H9 (cell line): ENCODE results near the gene IL16. TPM values are rescaled to one million over a fixed set of nuclear protein-coding genes. Genes with fewer than 3 reads are reported as not detected.
A peak's percentile ranks its signal among the peaks of the same experiment; 100 is the strongest.

Source experiments
- DNase-seq: peaks from one replicate; pipeline ENCODE4 v3.0.0-alpha.2; 2017
- H2AFZ ChIP-seq: one replicate; pipeline ENCODE4 v1.6.1; 2013; ENCODE audit warnings: mild to moderate bottlenecking, low read length, control low read depth, moderate library complexity
- H2AK5ac ChIP-seq: 2 replicates; pipeline ENCODE4 v1.6.1; 2013; ENCODE audit warnings: low read length, control low read depth, mixed read lengths; ENCODE audit not compliant: insufficient read length
- H2BK120ac ChIP-seq: one replicate; pipeline ENCODE4 v1.6.1; 2013; ENCODE audit warnings: low read depth, mild to moderate bottlenecking, low read length, control low read depth, inconsistent platforms; ENCODE audit not compliant: poor library complexity, severe bottlenecking
- H2BK12ac ChIP-seq: 2 replicates; pipeline ENCODE4 v1.6.1; 2013; ENCODE audit warnings: low read length, control low read depth, mixed read lengths, low read depth; ENCODE audit not compliant: insufficient read length
- H2BK15ac ChIP-seq: 2 replicates; pipeline ENCODE4 v1.6.1; 2013; ENCODE audit warnings: low read depth, low read length, control low read depth
- H2BK20ac ChIP-seq: one replicate; pipeline ENCODE4 v1.6.1; 2013; ENCODE audit warnings: low read depth, mild to moderate bottlenecking, low read length, control low read depth, inconsistent platforms; ENCODE audit not compliant: poor library complexity, severe bottlenecking
- H2BK5ac ChIP-seq: 2 replicates; pipeline ENCODE4 v1.6.1; 2013; ENCODE audit warnings: low read length, control low read depth, mixed read lengths; ENCODE audit not compliant: insufficient read length
- H3K14ac ChIP-seq: 2 replicates; pipeline ENCODE4 v1.6.1; 2013; ENCODE audit warnings: low read length, control low read depth; ENCODE audit not compliant: insufficient read depth
- H3K18ac ChIP-seq: 2 replicates; pipeline ENCODE4 v1.6.1; 2013; ENCODE audit warnings: low read depth, mild to moderate bottlenecking, mixed read lengths, low read length, control low read depth; ENCODE audit not compliant: insufficient read length
- H3K23ac ChIP-seq: 2 replicates; pipeline ENCODE4 v1.6.1; 2013; ENCODE audit warnings: low read length, control low read depth, mixed read lengths, low read depth; ENCODE audit not compliant: insufficient read length
- H3K23me2 ChIP-seq: 2 replicates; pipeline ENCODE4 v1.6.1; 2013; ENCODE audit warnings: low read depth, mild to moderate bottlenecking, mixed read lengths, low read length, control low read depth; ENCODE audit not compliant: insufficient read length, poor library complexity, severe bottlenecking
- H3K27ac ChIP-seq: 2 replicates; pipeline ENCODE4 v1.5.1; 2013; ENCODE audit warnings: low read length, control low read depth, mixed read lengths, low read depth; ENCODE audit not compliant: insufficient read length
- H3K27me3 ChIP-seq: 2 replicates; pipeline ENCODE4 v1.6.1; 2013; ENCODE audit warnings: low read length, control low read depth, inconsistent platforms; ENCODE audit not compliant: insufficient read depth
- H3K4ac ChIP-seq: 2 replicates; pipeline ENCODE4 v1.6.1; 2013; ENCODE audit warnings: low read depth, mild to moderate bottlenecking, control low read depth, inconsistent platforms, low read length, moderate library complexity
- H3K4me1 ChIP-seq: 2 replicates; pipeline ENCODE4 v1.6.1; 2013; ENCODE audit warnings: low read length, control low read depth, inconsistent platforms; ENCODE audit not compliant: insufficient read depth
- H3K4me2 ChIP-seq: 2 replicates; pipeline ENCODE4 v1.6.1; 2013; ENCODE audit warnings: low read length, control low read depth, mixed read lengths; ENCODE audit not compliant: insufficient read length, insufficient read depth
- H3K56ac ChIP-seq: 2 replicates; pipeline ENCODE4 v1.6.1; 2013; ENCODE audit warnings: low read depth, mild to moderate bottlenecking, mixed read lengths, low read length, control low read depth; ENCODE audit not compliant: insufficient read length
- H3K79me1 ChIP-seq: 2 replicates; pipeline ENCODE4 v1.6.1; 2013; ENCODE audit warnings: low read depth, mild to moderate bottlenecking, moderate library complexity, low read length, control low read depth, inconsistent platforms; ENCODE audit not compliant: insufficient read depth, poor library complexity, severe bottlenecking
- H3K79me2 ChIP-seq: 2 replicates; pipeline ENCODE4 v1.6.1; 2013; ENCODE audit warnings: low read length, control low read depth, inconsistent platforms; ENCODE audit not compliant: insufficient read depth
- H3K9ac ChIP-seq: 2 replicates; pipeline ENCODE4 v1.6.1; 2013; ENCODE audit warnings: low read length, control low read depth, mixed read lengths; ENCODE audit not compliant: insufficient read length; ENCODE audit errors: extremely low read depth
- H3K9me3 ChIP-seq: one replicate; pipeline ENCODE4 v1.6.1; 2013; ENCODE audit warnings: low read depth, low read length, inconsistent platforms; ENCODE audit not compliant: control insufficient read depth
- H3T11ph ChIP-seq: one replicate; pipeline ENCODE4 v1.6.1; 2013; ENCODE audit warnings: mild to moderate bottlenecking, low read length, control low read depth, inconsistent platforms
- H4K20me1 ChIP-seq: one replicate; pipeline ENCODE4 v1.6.1; 2013; ENCODE audit not compliant: control insufficient read depth, insufficient read length, insufficient read depth
- H4K5ac ChIP-seq: 2 replicates; pipeline ENCODE4 v1.6.1; 2013; ENCODE audit warnings: low read depth, mild to moderate bottlenecking, mixed read lengths, low read length, control low read depth; ENCODE audit not compliant: insufficient read length
- H4K8ac ChIP-seq: replicated peaks from 2 replicates; pipeline ENCODE4 v1.6.1; 2013; ENCODE audit warnings: low read length, control low read depth, mixed read lengths, low read depth; ENCODE audit not compliant: insufficient read length
- H4K91ac ChIP-seq: 2 replicates; pipeline ENCODE4 v1.6.1; 2013; ENCODE audit warnings: low read depth, mild to moderate bottlenecking, moderate library complexity, mixed read lengths, low read length, control low read depth; ENCODE audit not compliant: insufficient read length
- H3K27ac Mint-ChIP-seq, 3 experiments: 2 replicates in 2 of 3; 3 replicates in 1 of 3; pipeline ENCODE4 v1.8.0; 2020 to 2021; ENCODE audit warnings: mixed read lengths in 3 of 3, mild to moderate bottlenecking in 1 of 3, moderate library complexity in 1 of 3
- H3K27me3 Mint-ChIP-seq: 2 replicates; pipeline ENCODE4 v1.8.0; 2021; ENCODE audit warnings: low read depth, mild to moderate bottlenecking, moderate library complexity, mixed read lengths
- H3K36me3 Mint-ChIP-seq, 3 experiments: 2 replicates in 2 of 3; 3 replicates in 1 of 3; pipeline ENCODE4 v1.8.0; 2020 to 2021; ENCODE audit warnings: low read depth in 3 of 3, mixed read lengths in 3 of 3; ENCODE audit not compliant: insufficient read depth in 1 of 3
- H3K4me1 Mint-ChIP-seq, 2 experiments: 2 replicates each; pipeline ENCODE4 v1.8.0; 2020; ENCODE audit warnings: mixed read lengths in 2 of 2
- H3K4me3 Mint-ChIP-seq, 2 experiments: 2 replicates in 1 of 2; 3 replicates in 1 of 2; pipeline ENCODE4 v1.8.0; 2020 to 2021; ENCODE audit warnings: mild to moderate bottlenecking in 2 of 2, mixed read lengths in 2 of 2, moderate library complexity in 1 of 2
- H3K9me3 Mint-ChIP-seq, 2 experiments: 2 replicates in 1 of 2; 3 replicates in 1 of 2; pipeline ENCODE4 v1.8.0; 2020; ENCODE audit warnings: mild to moderate bottlenecking in 2 of 2, mixed read lengths in 2 of 2, moderate library complexity in 1 of 2
- WGBS: extraction: QIAGEN DNeasy Blood & Tissue Kit; methylation state at CpG from one replicate; pipeline ENCODE4 v1.1.7; 2013; ENCODE audit warnings: missing lambda C conversion rate, low lambda C conversion rate, mixed read lengths; ENCODE audit not compliant: insufficient read length; ENCODE audit errors: extremely low coverage; 5-methylcytosine and 5-hydroxymethylcytosine counted together
- total RNA-seq: library from RNA; stranded (reverse); gene quantifications from 2 replicates; pipeline ENCODE4 v1.2.1, GENCODE V29; 2021
- TF ChIP-seq, protein P1 (sequence below): fragments of 200-600 bp; sonication (generic); conservative IDR thresholded peaks from 3 replicates; pipeline ENCODE4 v1.8.0; 2021; ENCODE audit warnings: antibody characterized with exemption, mild to moderate bottlenecking

The IL16 gene
- total RNA-seq, 1 experiment from 2014 or later: 0.28 TPM

DNA sequence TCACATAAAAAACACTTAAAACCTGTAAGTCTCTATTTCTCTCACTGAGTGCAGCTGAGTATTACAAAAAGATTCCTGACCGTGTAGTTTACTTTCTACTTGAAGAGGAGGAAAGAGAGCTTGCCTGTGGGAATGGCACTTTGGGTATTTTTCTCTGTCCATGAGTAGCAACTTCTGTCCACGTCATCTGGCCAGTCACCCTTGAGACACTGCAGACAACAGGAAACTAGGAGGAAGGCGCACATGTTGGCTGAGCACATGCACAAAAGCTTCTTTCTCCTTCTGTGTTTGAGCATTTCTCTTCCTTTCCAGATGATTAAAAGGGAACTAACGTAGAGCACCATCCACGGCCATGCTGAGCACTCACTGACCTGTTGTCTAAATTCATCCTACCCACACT lies 107.5 kb downstream of the IL16 start:
- Histone ChIP-seq H2BK15ac (no peak overlapping the region), H4K5ac (no peak overlapping the region), H4K20me1 (no peaks in the 10 kb centered on the region), H3K18ac (no peak overlapping the region), H3K4me2 (no peak overlapping the region), H3K79me2 (no peaks in the 10 kb centered on the region), H2AK5ac (no peak overlapping the region), H3T11ph (no peak overlapping the region), H3K4me1 (peaks cover 4% of the 10 kb centered on the region; the same call in 1 of the 2 replicates), H3K23ac (no peak overlapping the region), H3K27ac (no peak overlapping the region), H2BK5ac (no peak overlapping the region), H2BK12ac (no peak overlapping the region), H3K79me1 (no peaks in the 10 kb centered on the region), H2BK120ac (no peak overlapping the region), H3K56ac (no peak overlapping the region), H2BK20ac (no peak overlapping the region), H3K14ac (no peak overlapping the region), H3K9ac (no peak overlapping the region), H4K8ac (no peak overlapping the region), H4K91ac (no peak overlapping the region), H3K27me3 (no peaks in the 10 kb centered on the region), H3K9me3 (no peaks in the 10 kb centered on the region), H3K23me2 (no peaks in the 10 kb centered on the region), H3K4ac (no peak overlapping the region), H2AFZ (no peak overlapping the region)
- TF ChIP-seq, protein P1, sequence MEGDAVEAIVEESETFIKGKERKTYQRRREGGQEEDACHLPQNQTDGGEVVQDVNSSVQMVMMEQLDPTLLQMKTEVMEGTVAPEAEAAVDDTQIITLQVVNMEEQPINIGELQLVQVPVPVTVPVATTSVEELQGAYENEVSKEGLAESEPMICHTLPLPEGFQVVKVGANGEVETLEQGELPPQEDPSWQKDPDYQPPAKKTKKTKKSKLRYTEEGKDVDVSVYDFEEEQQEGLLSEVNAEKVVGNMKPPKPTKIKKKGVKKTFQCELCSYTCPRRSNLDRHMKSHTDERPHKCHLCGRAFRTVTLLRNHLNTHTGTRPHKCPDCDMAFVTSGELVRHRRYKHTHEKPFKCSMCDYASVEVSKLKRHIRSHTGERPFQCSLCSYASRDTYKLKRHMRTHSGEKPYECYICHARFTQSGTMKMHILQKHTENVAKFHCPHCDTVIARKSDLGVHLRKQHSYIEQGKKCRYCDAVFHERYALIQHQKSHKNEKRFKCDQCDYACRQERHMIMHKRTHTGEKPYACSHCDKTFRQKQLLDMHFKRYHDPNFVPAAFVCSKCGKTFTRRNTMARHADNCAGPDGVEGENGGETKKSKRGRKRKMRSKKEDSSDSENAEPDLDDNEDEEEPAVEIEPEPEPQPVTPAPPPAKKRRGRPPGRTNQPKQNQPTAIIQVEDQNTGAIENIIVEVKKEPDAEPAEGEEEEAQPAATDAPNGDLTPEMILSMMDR: no peak
- no peak for DNase-seq
- Mint-ChIP-seq H3K36me3 (peaks cover 0 to 2% (median 0%) of the 10 kb centered on the region in 3 experiments; a peak in 1 of 7 replicates), H3K9me3 (no peaks in the 10 kb centered on the region), H3K4me3 (no peak overlapping the region), H3K27me3 (peaks cover 2% of the 10 kb centered on the region), H3K27ac (peak overlapping the region in 2 of 3 experiments; percentile 45 to 70; a peak in 1 of 7 replicates), H3K4me1 (peaks cover 31 to 33% of the 10 kb centered on the region in 2 experiments)
- no CpG with 5 or more reads among the region's 5 CpGs for WGBS
